B cell (primary cell): ENCODE results near the gene JMJD6. TPM values are rescaled to one million over a fixed set of nuclear protein-coding genes. Genes with fewer than 3 reads are reported as not detected.
A peak's percentile ranks its signal among the peaks of the same experiment; 100 is the strongest.
"Not testable (repeated sequence)": the region's sequence is repeated elsewhere in the genome, so short reads cannot be mapped to it uniquely, and the experiment has no call there.

Experiments
- ATAC-seq: fragments of 200-7000 bp; cut with Tn5 transposase; one replicate; pipeline ENCODE4 v1.10.0; 2021; ENCODE audit warnings: low read depth, mild to moderate bottlenecking, moderate number of reproducible peaks, moderate library complexity
- CTCF ChIA-PET: fragments of 350-600 bp; sonication (Branson Sonifier 250); formaldehyde crosslinking; loops from one replicate; lab custom pipeline; 2021; ENCODE audit warnings: antibody characterized with exemption, inconsistent platforms; lab: Charles Lee
- POLR2A ChIA-PET: fragments of 350-600 bp; sonication (Branson Sonifier 250); formaldehyde crosslinking; loops from one replicate; lab custom pipeline; 2021; ENCODE audit warnings: antibody characterized with exemption; lab: Charles Lee
- DNase-seq: peaks from one replicate; pipeline ENCODE4 v3.0.0; 2013
- H2AFZ ChIP-seq: 2 replicates; pipeline ENCODE4 v1.6.1; 2012; ENCODE audit warnings: mild to moderate bottlenecking, low read depth, low read length; ENCODE audit not compliant: insufficient read depth, poor library complexity, severe bottlenecking
- H3K27ac ChIP-seq, 2 donors: 1 replicate in 1 of 2; 2 replicates in 1 of 2; pipeline ENCODE4 v1.5.1; 2012 to 2013; ENCODE audit warnings: low read length in 2 of 2, mild to moderate bottlenecking in 2 of 2, moderate library complexity in 1 of 2
- H3K27me3 ChIP-seq, 4 experiments: fragments of 200-600 bp in 1 of 4; sonication (generic) in 1 of 4; replicated peaks in 1 of 4; 1 replicate in 2 of 4; 2 replicates in 2 of 4; pipeline versions ENCODE4 v1.6.1 to v1.7.0; 2013 to 2016; ENCODE audit warnings: low read length in 3 of 4, mild to moderate bottlenecking in 2 of 4, mixed read lengths in 1 of 4, moderate library complexity in 1 of 4; ENCODE audit not compliant: insufficient read depth in 4 of 4, control insufficient read depth in 3 of 4; ENCODE audit errors: control extremely low read depth in 1 of 4
- H3K36me3 ChIP-seq, 2 experiments: replicated peaks in 1 of 2; 1 replicate in 1 of 2; 2 replicates in 1 of 2; pipeline versions ENCODE4 v1.6.1 to v1.7.1; 2013; ENCODE audit warnings: low read length in 1 of 2; ENCODE audit not compliant: insufficient read depth in 2 of 2, control insufficient read depth in 1 of 2; ENCODE audit errors: control extremely low read depth in 1 of 2, extremely low read depth in 1 of 2
- H3K4me1 ChIP-seq, 2 donors: fragments of 200-600 bp in 1 of 2; sonication (generic) in 1 of 2; 1 replicate in 1 of 2; 2 replicates in 1 of 2; pipeline versions ENCODE4 v1.5.1 to v1.6.1; 2013 to 2017; ENCODE audit warnings: low read length in 2 of 2; ENCODE audit not compliant: control insufficient read depth in 2 of 2, insufficient read depth in 2 of 2
- H3K4me2 ChIP-seq: replicated peaks from 2 replicates; pipeline ENCODE3; 2012; ENCODE audit warnings: mild to moderate bottlenecking, low read depth, low read length; ENCODE audit not compliant: poor library complexity, severe bottlenecking
- H3K4me3 ChIP-seq, 5 experiments: fragments of 200-600 bp in 1 of 5; sonication (generic) in 1 of 5; 1 replicate in 3 of 5; 2 replicates in 2 of 5; pipeline versions ENCODE4 v1.5.1 to v1.7.0; 2011 to 2016; ENCODE audit warnings: low read length in 4 of 5, mild to moderate bottlenecking in 4 of 5, low read depth in 2 of 5, control low read depth in 1 of 5, moderate library complexity in 1 of 5; ENCODE audit not compliant: insufficient read depth in 1 of 5; ENCODE audit errors: control extremely low read depth in 1 of 5, extremely low read depth in 1 of 5
- H3K79me2 ChIP-seq: fragments of 200-600 bp; sonication (generic); one replicate; pipeline ENCODE4 v1.6.0; 2016; ENCODE audit warnings: low read length; ENCODE audit not compliant: control insufficient read depth, insufficient read depth
- H3K9ac ChIP-seq: fragments of 200-600 bp; sonication (generic); 2 replicates; pipeline ENCODE4 v1.6.1; 2017; ENCODE audit warnings: mild to moderate bottlenecking, low read length, moderate library complexity
- H3K9me3 ChIP-seq, 3 donors: one replicate each; pipeline versions ENCODE4 v1.6.1 to v1.7.1; 2013; ENCODE audit warnings: low read length in 2 of 3; ENCODE audit not compliant: control insufficient read depth in 2 of 3, insufficient read depth in 1 of 3; ENCODE audit errors: control extremely low read depth in 1 of 3
- H4K20me1 ChIP-seq: 2 replicates; pipeline ENCODE4 v1.6.0; 2012; ENCODE audit warnings: mild to moderate bottlenecking, low read length; ENCODE audit not compliant: insufficient read depth, control insufficient read depth, poor library complexity, severe bottlenecking
- H3K27ac Mint-ChIP-seq: one replicate; pipeline ENCODE4 v1.8.0; 2021; ENCODE audit warnings: mixed read lengths
- H3K27me3 Mint-ChIP-seq: one replicate; pipeline ENCODE4 v1.8.0; 2021; ENCODE audit warnings: mixed read lengths
- H3K4me1 Mint-ChIP-seq: one replicate; pipeline ENCODE4 v1.8.0; 2021; ENCODE audit warnings: mixed read lengths
- H3K4me3 Mint-ChIP-seq: one replicate; pipeline ENCODE4 v1.8.0; 2021; ENCODE audit warnings: mixed read lengths
- H3K9me3 Mint-ChIP-seq: one replicate; pipeline ENCODE4 v1.8.0; 2022; ENCODE audit warnings: mixed read lengths; ENCODE audit not compliant: insufficient read depth
- CTCF ChIP-seq: fragments of 200-600 bp; IDR thresholded peaks from one replicate; pipeline ENCODE4 v1.8.0; 2022; ENCODE audit warnings: antibody characterized with exemption, mild to moderate bottlenecking
- EZH2 ChIP-seq: IDR thresholded peaks from 2 replicates; pipeline ENCODE4 v1.6.1; 2012; ENCODE audit warnings: borderline replicate concordance, low read depth, mild to moderate bottlenecking, moderate library complexity, low read length; ENCODE audit not compliant: insufficient read depth, poor library complexity, severe bottlenecking
- WGBS: methylation state at CpG from one replicate; pipeline ENCODE4 v1.1.5; 2013; ENCODE audit warnings: missing lambda C conversion rate; ENCODE audit not compliant: insufficient coverage; 5-methylcytosine and 5-hydroxymethylcytosine counted together
- intact Hi-C: fragments of 100-400 bp; cut with micrococcal nuclease; formaldehyde crosslinking; loops from one replicate; pipeline ENCODE4 v1.10.0; 2022
- polyA plus RNA-seq: library from polyadenylated mRNA; depleted of rRNA; stranded (reverse); fragments of >200 nt; gene quantifications from 2 replicates; pipeline ENCODE4 v1.2.3, GENCODE V29; 2012
- total RNA-seq, 2 donors: library from RNA; stranded (reverse); fragments of 120-200 nt in 1 of 2; gene quantifications; 1 replicate in 1 of 2; 2 replicates in 1 of 2; pipeline versions ENCODE4 v1.2.3 to v1.2.4, GENCODE V29; 2013 to 2022

The JMJD6 gene
- total and polyA plus RNA-seq, 2 donors (not counting 1 experiment from before 2014, with no cell fraction given) = 38.2 to 45.0 TPM

- H3K36me3 ChIP-seq = peaks cover 0 to 58% of the 10 kb centered on the region in 2 experiments
Measured at GRCh38 chr17:76732734-76733617, 6.6 kb upstream of the JMJD6 start.

GRCh38 chr17:76731800-76732733 is 5.7 kb upstream of the JMJD6 start:
- H3K4me2 ChIP-seq, DNase-seq, CTCF ChIA-PET, POLR2A ChIA-PET, H3K27me3 ChIP-seq, H2AFZ ChIP-seq, H3K4me3 ChIP-seq, H3K9me3 Mint-ChIP-seq, H3K27me3 Mint-ChIP-seq, ATAC-seq, intact Hi-C loops, H3K9ac ChIP-seq, H3K9me3 ChIP-seq, H3K4me3 Mint-ChIP-seq: not testable (repeated sequence)
- Mint-ChIP-seq H3K27ac (peak overlapping the region; percentile 6), H3K4me1 (peaks cover 71% of the 10 kb centered on the region)
- peaks cover 52 to 67% of the 10 kb centered on the region in 2 donors for H3K4me1 ChIP-seq
- H3K79me2 ChIP-seq = peaks cover 86% of the 10 kb centered on the region
- H3K27ac ChIP-seq = peak overlapping the region in 1 of 2 donors; percentile 62
- H3K36me3 ChIP-seq = peaks cover 0 to 58% of the 10 kb centered on the region in 2 experiments
- 85% methylated on average over 8 of the region's 13 CpGs for WGBS
- peaks cover 14% of the 10 kb centered on the region for H4K20me1 ChIP-seq

More at GRCh38 chr17:76732734-76733617, 6.6 kb upstream of the JMJD6 start:
- H3K9me3 Mint-ChIP-seq = no peaks in the 10 kb centered on the region
- Histone ChIP-seq H3K79me2 (peaks cover 77% of the 10 kb centered on the region), H3K9ac (no peak overlapping the region), H3K4me1 (peaks cover 44 to 58% of the 10 kb centered on the region in 2 donors), H3K4me2 (no peak overlapping the region), H3K27me3 (no peaks in the 10 kb centered on the region), H2AFZ (no peak overlapping the region), H3K27ac (no peak overlapping the region), H4K20me1 (peaks cover 14% of the 10 kb centered on the region), H3K9me3 (no peaks in the 10 kb centered on the region), H3K4me3 (no peak overlapping the region)
- TF ChIP-seq CTCF = no peak
- no peak for TF ChIP-seq EZH2
- ATAC-seq (no peak), DNase-seq (peak; percentile 18)
- ChIA-PET CTCF (no interaction called here), POLR2A (interaction anchor here (0.5 kb wide), 1 partner anchor 205 kb away, joined by 4 read pairs; no protein-coding TSS in a partner anchor)
- no peak overlapping the region for H3K27ac Mint-ChIP-seq
- H3K4me3 Mint-ChIP-seq = no peak overlapping the region
- H3K4me1 Mint-ChIP-seq = peaks cover 62% of the 10 kb centered on the region
- H3K27me3 Mint-ChIP-seq = no peaks in the 10 kb centered on the region
- intact Hi-C loops = no loop called here
- 100% methylated on average over 1 of the region's 3 CpGs for WGBS
